Effector memory CD8-positive, alpha-beta T cell (primary cell): Measurements from ENCODE around the gene RSRP1.
"Not testable (repeated sequence)": the region's sequence is repeated elsewhere in the genome, so short reads cannot be mapped to it uniquely, and the experiment has no call there.

Experiments
- ATAC-seq: fragments of 150-1000 bp; cut with Tn5 transposase; replicated peaks from 2 replicates; pipeline ENCODE4 v1.10.0; 2021; ENCODE audit warnings: mild to moderate bottlenecking, moderate library complexity
- DNase-seq, 3 experiments: peaks; one replicate each; pipeline ENCODE4 v3.0.0; 2021
- H3K27ac Mint-ChIP-seq, 2 donors: one replicate each; pipeline ENCODE4 v1.8.0; 2022; ENCODE audit warnings: mild to moderate bottlenecking in 2 of 2, mixed read lengths in 2 of 2, moderate library complexity in 2 of 2
- H3K27me3 Mint-ChIP-seq, 2 donors: one replicate each; pipeline ENCODE4 v1.8.0; 2022; ENCODE audit warnings: mixed read lengths in 2 of 2
- H3K36me3 Mint-ChIP-seq: one replicate; pipeline ENCODE4 v1.8.0; 2022; ENCODE audit warnings: mild to moderate bottlenecking, moderate library complexity, mixed read lengths; ENCODE audit not compliant: insufficient read depth
- H3K4me1 Mint-ChIP-seq, 2 donors: one replicate each; pipeline ENCODE4 v1.8.0; 2022; ENCODE audit warnings: low read depth in 2 of 2, mixed read lengths in 2 of 2
- H3K4me3 Mint-ChIP-seq, 2 donors: one replicate each; pipeline ENCODE4 v1.8.0; 2022; ENCODE audit warnings: mild to moderate bottlenecking in 2 of 2, mixed read lengths in 2 of 2, moderate library complexity in 2 of 2
- H3K9me3 Mint-ChIP-seq, 2 donors: one replicate each; pipeline ENCODE4 v1.8.0; 2022; ENCODE audit warnings: mixed read lengths in 2 of 2

Gene RSRP1

GRCh38 chr1:25245809-25246599 is 1.2 kb downstream of the RSRP1 start:
- Mint-ChIP-seq H3K27ac (peak overlapping the region; percentile 99 to 100), H3K9me3 (no peaks in the 10 kb centered on the region), H3K36me3 (peaks cover 80% of the 10 kb centered on the region), H3K27me3 (no peaks in the 10 kb centered on the region), H3K4me1 (peaks cover 43 to 44% of the 10 kb centered on the region in 2 donors), H3K4me3 (peak overlapping the region; percentile 96 to 98)
- ATAC-seq (no peak), DNase-seq (no peak)

GRCh38 chr1:25245393-25245792 is 1.9 kb downstream of the RSRP1 start:
- H3K27ac Mint-ChIP-seq = peak overlapping the region; percentile 99 to 100
- ATAC-seq = no peak
- H3K4me3 Mint-ChIP-seq = peak overlapping the region; percentile 96 to 98
- peaks cover 86% of the 10 kb centered on the region for H3K36me3 Mint-ChIP-seq
- H3K4me1 Mint-ChIP-seq = peaks cover 44 to 49% of the 10 kb centered on the region in 2 donors
- H3K27me3 Mint-ChIP-seq = no peaks in the 10 kb centered on the region
- DNase-seq = no peak
- H3K9me3 Mint-ChIP-seq = no peaks in the 10 kb centered on the region

DNA sequence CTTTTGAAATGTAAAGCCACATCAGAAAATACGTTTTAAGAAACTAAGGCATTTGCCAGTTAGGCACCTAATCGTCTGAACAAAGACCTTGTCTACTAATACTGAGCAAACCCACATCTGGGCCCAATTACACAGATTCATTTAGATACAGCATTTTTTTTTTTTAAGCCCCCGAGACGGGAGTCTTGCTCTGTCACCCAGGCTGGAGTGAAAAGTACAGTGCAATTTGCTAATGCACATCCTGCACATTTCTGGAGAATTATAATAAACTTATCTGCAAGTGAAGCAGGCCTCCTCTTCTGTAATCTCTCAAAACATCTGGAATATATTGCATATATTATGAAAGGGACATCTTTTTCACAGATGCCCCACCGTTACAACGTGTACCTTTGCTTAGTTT is 3.3 kb downstream of the RSRP1 start:
- H3K4me3 Mint-ChIP-seq = peak overlapping the region; percentile 96 to 98
- H3K9me3 Mint-ChIP-seq = no peaks in the 10 kb centered on the region
- H3K27me3 Mint-ChIP-seq = no peaks in the 10 kb centered on the region
- no peak for DNase-seq
- ATAC-seq = no peak
- H3K27ac Mint-ChIP-seq = peak overlapping the region; percentile 52 to 73
- peaks cover 100% of the 10 kb centered on the region for H3K36me3 Mint-ChIP-seq
- peaks cover 57 to 62% of the 10 kb centered on the region in 2 donors for H3K4me1 Mint-ChIP-seq

- Mint-ChIP-seq H3K4me1 (peaks cover 32 to 37% of the 10 kb centered on the region in 2 donors), H3K27ac (peak overlapping the region; percentile 94 to 97), H3K4me3 (peak overlapping the region; percentile 90 to 91), H3K27me3 (no peaks in the 10 kb centered on the region), H3K9me3 (no peaks in the 10 kb centered on the region), H3K36me3 (peaks cover 73% of the 10 kb centered on the region)
- ATAC-seq (peak; percentile 84), DNase-seq (peak; percentile 78 to 79 (median 78))
Observed at GRCh38 chr1:25239681-25240541, 7.3 kb downstream of the RSRP1 start.

DNA sequence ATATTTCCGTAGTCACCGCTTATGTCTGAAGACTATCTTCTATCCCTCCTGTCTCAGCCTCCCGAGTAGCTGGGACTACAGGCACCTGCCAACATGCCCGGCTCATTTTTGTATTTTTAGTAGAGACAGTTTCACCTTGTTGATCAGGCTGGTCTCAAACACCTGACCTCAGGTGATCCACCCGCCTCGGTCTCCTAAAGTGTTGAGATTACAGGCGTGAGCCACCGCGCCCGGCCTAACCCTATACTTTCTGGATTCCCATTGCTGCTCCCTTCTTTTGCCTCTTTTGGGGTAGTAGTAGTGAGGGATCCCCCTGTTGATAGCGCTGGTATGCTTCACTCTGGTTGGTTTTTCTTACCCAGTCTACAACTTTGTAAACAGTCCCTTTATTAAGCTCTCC is 9.2 kb downstream of the RSRP1 start:
- Mint-ChIP-seq H3K36me3 (peaks cover 62% of the 10 kb centered on the region), H3K4me1 (peaks cover 21 to 29% of the 10 kb centered on the region in 2 donors), H3K9me3 (no peaks in the 10 kb centered on the region), H3K27ac (no peak overlapping the region), H3K4me3 (no peak overlapping the region), H3K27me3 (no peaks in the 10 kb centered on the region)
- DNase-seq (no peak), ATAC-seq (no peak)

- H3K27me3 Mint-ChIP-seq, H3K9me3 Mint-ChIP-seq, H3K4me3 Mint-ChIP-seq, DNase-seq, ATAC-seq, H3K27ac Mint-ChIP-seq: not testable (repeated sequence)
- H3K4me1 Mint-ChIP-seq = peaks cover 24 to 27% of the 10 kb centered on the region in 2 donors
- peaks cover 44% of the 10 kb centered on the region for H3K36me3 Mint-ChIP-seq
Observed at GRCh38 chr1:25236261-25236660, 11.0 kb downstream of the RSRP1 start.

- H3K27me3 Mint-ChIP-seq, DNase-seq, H3K27ac Mint-ChIP-seq, H3K4me3 Mint-ChIP-seq, H3K9me3 Mint-ChIP-seq, ATAC-seq: not testable (repeated sequence)
- Mint-ChIP-seq H3K4me1 (peaks cover 23 to 25% of the 10 kb centered on the region in 2 donors), H3K36me3 (peaks cover 36% of the 10 kb centered on the region)
Observed at GRCh38 chr1:25235411-25235810, 11.8 kb downstream of the RSRP1 start.

- no peak overlapping the region for H3K27ac Mint-ChIP-seq
- peak; percentile 39 for ATAC-seq
- H3K4me1 Mint-ChIP-seq = peaks cover 11 to 13% of the 10 kb centered on the region in 2 donors
- no peaks in the 10 kb centered on the region for H3K27me3 Mint-ChIP-seq
- peaks cover 16% of the 10 kb centered on the region for H3K36me3 Mint-ChIP-seq
- H3K4me3 Mint-ChIP-seq = no peak overlapping the region
- no peaks in the 10 kb centered on the region for H3K9me3 Mint-ChIP-seq
- peak; percentile 27 to 44 (median 32) for DNase-seq
Observed at GRCh38 chr1:25232866-25233784, 14.1 kb downstream of the RSRP1 start.

GRCh38 chr1:25232027-25232865 is 15.0 kb downstream of the RSRP1 start, which contains the start of gene SYF2:
SYF2 (minus strand) TSS chr1:25232502; CDS start chr1:25232467, 35 bp downstream.
- peaks cover 14% of the 10 kb centered on the region for H3K36me3 Mint-ChIP-seq
- H3K27ac Mint-ChIP-seq = no peak within 1 kb of the TSS
- H3K4me3 Mint-ChIP-seq = no peak within 1 kb of the TSS
- peaks cover 11 to 17% of the 10 kb centered on the region in 2 donors for H3K4me1 Mint-ChIP-seq
- peak; percentile 84 to 87 (median 85) for DNase-seq
- H3K9me3 Mint-ChIP-seq = no peaks in the 10 kb centered on the region
- H3K27me3 Mint-ChIP-seq = no peaks in the 10 kb centered on the region
- ATAC-seq = peak; percentile 91

DNA sequence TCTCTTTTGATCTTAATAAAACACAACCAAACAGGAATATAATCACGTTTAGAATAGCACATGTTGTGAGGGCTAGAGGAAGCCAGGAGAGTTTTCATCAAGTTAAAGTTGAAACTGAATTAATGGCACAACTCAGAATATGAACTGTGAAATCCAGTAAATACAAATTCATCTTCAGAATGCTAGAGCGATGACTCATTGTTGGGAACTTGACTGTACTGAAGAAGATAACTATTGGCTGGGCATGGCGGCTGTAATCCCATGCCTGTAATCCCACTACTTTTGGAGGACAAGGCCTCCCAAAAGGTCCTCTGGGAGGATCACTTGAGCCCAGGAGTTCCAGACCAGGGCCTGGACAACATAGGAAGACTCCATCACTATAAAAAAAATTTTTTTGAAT is 23.8 kb downstream of the RSRP1 start:
- Mint-ChIP-seq H3K36me3 (peaks cover 44% of the 10 kb centered on the region), H3K9me3 (no peaks in the 10 kb centered on the region), H3K27me3 (no peaks in the 10 kb centered on the region), H3K4me3 (no peak overlapping the region), H3K27ac (no peak overlapping the region), H3K4me1 (peaks cover 2 to 5% of the 10 kb centered on the region in 2 donors)
- DNase-seq (no peak), ATAC-seq (no peak)

DNA sequence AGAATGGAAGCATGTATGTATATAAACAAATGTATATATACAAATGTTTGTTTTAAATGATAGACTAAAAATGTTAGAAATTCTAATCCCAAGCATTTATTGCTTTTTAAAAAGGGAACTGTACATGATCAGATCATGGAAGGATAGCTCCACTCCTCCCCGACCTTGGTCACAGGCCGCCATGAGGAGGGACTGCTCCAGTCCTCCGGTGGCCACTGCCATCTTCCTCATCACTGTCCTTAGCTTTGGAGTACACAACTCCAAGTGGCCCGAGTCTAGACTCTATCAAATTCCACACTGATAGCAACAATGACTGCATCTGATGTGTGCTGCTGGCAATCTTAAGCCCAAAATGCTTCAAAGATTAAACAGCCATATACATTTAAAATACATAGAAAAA is 24.6 kb downstream of the RSRP1 start:
- H3K4me3 Mint-ChIP-seq = no peak overlapping the region
- H3K4me1 Mint-ChIP-seq = peaks cover 0 to 2% of the 10 kb centered on the region in 2 donors
- H3K36me3 Mint-ChIP-seq = peaks cover 44% of the 10 kb centered on the region
- H3K27me3 Mint-ChIP-seq = no peaks in the 10 kb centered on the region
- H3K27ac Mint-ChIP-seq = no peak overlapping the region
- DNase-seq = no peak
- H3K9me3 Mint-ChIP-seq = no peaks in the 10 kb centered on the region
- ATAC-seq = no peak

DNA sequence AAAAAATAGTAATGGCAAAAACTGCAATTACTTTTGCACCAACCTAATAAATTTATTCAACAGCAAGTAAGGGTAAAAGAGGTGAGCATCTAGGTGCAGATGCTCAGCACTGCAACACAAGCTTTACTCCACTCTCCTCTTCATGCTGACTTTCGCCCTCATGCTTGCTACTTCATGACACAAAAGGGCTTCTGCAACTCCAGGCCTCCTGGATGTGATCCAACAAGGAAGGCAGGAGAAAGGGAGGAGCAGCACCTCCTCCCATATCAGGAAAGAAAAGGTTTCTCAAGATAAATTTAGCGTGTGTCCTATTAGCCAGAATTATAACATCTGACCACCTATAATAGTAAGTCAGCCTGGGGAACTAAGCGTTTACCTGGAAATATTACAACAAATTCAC is 26.6 kb downstream of the RSRP1 start:
- Mint-ChIP-seq H3K9me3 (no peaks in the 10 kb centered on the region), H3K27me3 (no peaks in the 10 kb centered on the region), H3K4me1 (peaks cover 4% of the 10 kb centered on the region in 2 donors), H3K27ac (no peak overlapping the region), H3K36me3 (peaks cover 44% of the 10 kb centered on the region), H3K4me3 (no peak overlapping the region)
- DNase-seq = no peak
- ATAC-seq = no peak
